ENCODE measurements around the gene SBK3. TPM values are rescaled to one million over a fixed set of nuclear protein-coding genes. Genes with fewer than 3 reads are reported as not detected.
"Not testable (repeated sequence)": the region's sequence is repeated elsewhere in the genome, so short reads cannot be mapped to it uniquely, and the experiment has no call there.

Gene SBK3
- total RNA-seq, 2 experiments from 2014 or later: not detected

- H3K9me3 Mint-ChIP-seq (ENCODE audit: insufficient read depth): no peaks in the 10 kb centered on the region
- CTCF ChIA-PET: interaction anchor here (0.9 to 1.5 kb wide), 2 partner anchors 33 to 132 kb away, joined by 3 to 6 read pairs; no protein-coding TSS in a partner anchor
- POLR2A ChIA-PET: interaction anchor here (1.1 kb wide), 1 partner anchor 99 kb away, joined by 3 read pairs; the partner anchor contains the start of gene ZNF524
- H3K27me3 Mint-ChIP-seq (ENCODE audit: low read depth): no peaks in the 10 kb centered on the region
- peaks cover 15% of the 10 kb centered on the region for H3K4me1 Mint-ChIP-seq (ENCODE audit: low read depth)
- H3K27ac Mint-ChIP-seq: no peak overlapping the region
- H3K36me3 Mint-ChIP-seq (ENCODE audit: low read depth): peaks cover 8% of the 10 kb centered on the region
- no peak for DNase-seq
- no peak overlapping the region for H3K4me3 Mint-ChIP-seq
- ATAC-seq: no peak
Measured at GRCh38 chr19:55500368-55500952, 44.9 kb downstream of the SBK3 start.

- Mint-ChIP-seq H3K27me3 (ENCODE audit: low read depth) (no peaks in the 10 kb centered on the region), H3K9me3 (ENCODE audit: insufficient read depth) (no peaks in the 10 kb centered on the region), H3K36me3 (ENCODE audit: low read depth) (peaks cover 4% of the 10 kb centered on the region), H3K4me1 (ENCODE audit: low read depth) (peaks cover 9% of the 10 kb centered on the region), H3K27ac (no peak overlapping the region), H3K4me3 (no peak overlapping the region)
- ATAC-seq (no peak), DNase-seq (no peak)
- POLR2A ChIA-PET: interaction anchor here (1.0 kb wide), 1 partner anchor 14 kb away, joined by 3 read pairs; the partner anchor contains the start of gene NAT14
- CTCF ChIA-PET: no interaction called here
Measured at GRCh38 chr19:55498246-55498840, 47.0 kb downstream of the SBK3 start.

GRCh38 chr19:55497763-55498162 lies 47.6 kb downstream of the SBK3 start:
- H3K4me1 Mint-ChIP-seq (ENCODE audit: low read depth): peaks cover 5% of the 10 kb centered on the region
- CTCF ChIA-PET: no interaction called here
- H3K27ac Mint-ChIP-seq: no peak overlapping the region
- no peaks in the 10 kb centered on the region for H3K27me3 Mint-ChIP-seq (ENCODE audit: low read depth)
- no peaks in the 10 kb centered on the region for H3K9me3 Mint-ChIP-seq (ENCODE audit: insufficient read depth)
- ATAC-seq (no peak), DNase-seq (no peak)
- H3K4me3 Mint-ChIP-seq: no peak overlapping the region
- POLR2A ChIA-PET: no interaction called here
- no peaks in the 10 kb centered on the region for H3K36me3 Mint-ChIP-seq (ENCODE audit: low read depth)

GRCh38 chr19:55496820-55497219 lies 48.5 kb downstream of the SBK3 start:
- DNase-seq; ATAC-seq; H3K36me3 Mint-ChIP-seq (ENCODE audit: low read depth); H3K4me1 Mint-ChIP-seq (ENCODE audit: low read depth); H3K27me3 Mint-ChIP-seq (ENCODE audit: low read depth); H3K27ac Mint-ChIP-seq; H3K9me3 Mint-ChIP-seq (ENCODE audit: insufficient read depth); H3K4me3 Mint-ChIP-seq: not testable (repeated sequence)
- ChIA-PET POLR2A (interaction anchor here (0.6 kb wide), 1 partner anchor 52 kb away, joined by 3 read pairs; no protein-coding TSS in a partner anchor), CTCF (interaction anchor here (4.6 kb wide), 1 partner anchor 30 kb away, joined by 16 read pairs; no protein-coding TSS in a partner anchor)

GRCh38 chr19:55495646-55496349 lies 49.5 kb downstream of the SBK3 start:
- no peaks in the 10 kb centered on the region for H3K9me3 Mint-ChIP-seq (ENCODE audit: insufficient read depth)
- H3K27ac Mint-ChIP-seq: no peak overlapping the region
- no peaks in the 10 kb centered on the region for H3K4me1 Mint-ChIP-seq (ENCODE audit: low read depth)
- no peaks in the 10 kb centered on the region for H3K36me3 Mint-ChIP-seq (ENCODE audit: low read depth)
- DNase-seq: no peak
- CTCF ChIA-PET: interaction anchor here (4.6 to 5.6 kb wide), 2 partner anchors 9 to 29 kb away, joined by 16 to 39 read pairs; no protein-coding TSS in a partner anchor
- POLR2A ChIA-PET: no interaction called here
- H3K4me3 Mint-ChIP-seq: no peak overlapping the region
- H3K27me3 Mint-ChIP-seq (ENCODE audit: low read depth): no peaks in the 10 kb centered on the region
- ATAC-seq: no peak

GRCh38 chr19:55494172-55494761 lies 51.1 kb downstream of the SBK3 start:
- Mint-ChIP-seq H3K27ac (peak overlapping the region; percentile 23), H3K36me3 (ENCODE audit: low read depth) (no peaks in the 10 kb centered on the region), H3K27me3 (ENCODE audit: low read depth) (no peaks in the 10 kb centered on the region), H3K4me1 (ENCODE audit: low read depth) (no peaks in the 10 kb centered on the region), H3K4me3 (no peak overlapping the region), H3K9me3 (ENCODE audit: insufficient read depth) (no peaks in the 10 kb centered on the region)
- DNase-seq (no peak), ATAC-seq (peak; percentile 49)
- ChIA-PET POLR2A (interaction anchor here (1.3 kb wide), 1 partner anchor 17 kb away, joined by 3 read pairs; no protein-coding TSS in a partner anchor), CTCF (interaction anchor here (4.6 to 5.6 kb wide), 2 partner anchors 10 to 27 kb away, joined by 16 to 39 read pairs; no protein-coding TSS in a partner anchor)

GRCh38 chr19:55493645-55494171 lies 51.6 kb downstream of the SBK3 start:
- ChIA-PET CTCF (interaction anchor here (4.6 to 5.6 kb wide), 2 partner anchors 11 to 27 kb away, joined by 16 to 39 read pairs; no protein-coding TSS in a partner anchor), POLR2A (interaction anchor here (1.3 kb wide), 1 partner anchor 17 kb away, joined by 3 read pairs; no protein-coding TSS in a partner anchor)
- Mint-ChIP-seq H3K4me1 (ENCODE audit: low read depth) (no peaks in the 10 kb centered on the region), H3K9me3 (ENCODE audit: insufficient read depth) (no peaks in the 10 kb centered on the region), H3K27me3 (ENCODE audit: low read depth) (no peaks in the 10 kb centered on the region), H3K27ac (no peak overlapping the region), H3K4me3 (no peak overlapping the region), H3K36me3 (ENCODE audit: low read depth) (no peaks in the 10 kb centered on the region)
- DNase-seq: no peak
- ATAC-seq: no peak

GRCh38 chr19:55493052-55493644 lies 52.2 kb downstream of the SBK3 start:
- POLR2A ChIA-PET: interaction anchor here (1.3 kb wide), 1 partner anchor 16 kb away, joined by 3 read pairs; no protein-coding TSS in a partner anchor

GRCh38 chr19:55492362-55492944 lies 52.9 kb downstream of the SBK3 start:
- Mint-ChIP-seq H3K27me3 (ENCODE audit: low read depth) (no peaks in the 10 kb centered on the region), H3K4me3 (no peak overlapping the region), H3K9me3 (ENCODE audit: insufficient read depth) (no peaks in the 10 kb centered on the region), H3K36me3 (ENCODE audit: low read depth) (no peaks in the 10 kb centered on the region), H3K27ac (no peak overlapping the region), H3K4me1 (ENCODE audit: low read depth) (peaks cover 2% of the 10 kb centered on the region)
- ATAC-seq (no peak), DNase-seq (no peak)
- ChIA-PET CTCF (interaction anchor here (5.6 kb wide), 1 partner anchor 12 kb away, joined by 39 read pairs; no protein-coding TSS in a partner anchor), POLR2A (interaction anchor here (0.6 kb wide), 1 partner anchor 212 kb away, joined by 3 read pairs; no protein-coding TSS in a partner anchor)

More at GRCh38 chr19:55493052-55493644, 52.2 kb downstream of the SBK3 start:
- Mint-ChIP-seq H3K27me3 (ENCODE audit: low read depth) (no peaks in the 10 kb centered on the region), H3K4me3 (no peak overlapping the region), H3K36me3 (ENCODE audit: low read depth) (no peaks in the 10 kb centered on the region), H3K9me3 (ENCODE audit: insufficient read depth) (no peaks in the 10 kb centered on the region), H3K4me1 (ENCODE audit: low read depth) (no peaks in the 10 kb centered on the region), H3K27ac (no peak overlapping the region)
- CTCF ChIA-PET: interaction anchor here (4.6 to 5.6 kb wide), 2 partner anchors 11 to 26 kb away, joined by 16 to 39 read pairs; no protein-coding TSS in a partner anchor
- no peak for DNase-seq
- no peak for ATAC-seq

- H3K4me1 Mint-ChIP-seq (ENCODE audit: low read depth): peaks cover 7% of the 10 kb centered on the region
- ChIA-PET POLR2A (no interaction called here), CTCF (interaction anchor here (5.6 kb wide), 1 partner anchor 13 kb away, joined by 39 read pairs; no protein-coding TSS in a partner anchor)
- H3K4me3 Mint-ChIP-seq: no peak overlapping the region
- no peak overlapping the region for H3K27ac Mint-ChIP-seq
- ATAC-seq (no peak), DNase-seq (no peak)
- no peaks in the 10 kb centered on the region for H3K27me3 Mint-ChIP-seq (ENCODE audit: low read depth)
- no peaks in the 10 kb centered on the region for H3K9me3 Mint-ChIP-seq (ENCODE audit: insufficient read depth)
- no peaks in the 10 kb centered on the region for H3K36me3 Mint-ChIP-seq (ENCODE audit: low read depth)
Measured at GRCh38 chr19:55491546-55492360, 53.6 kb downstream of the SBK3 start.

All from activated CD8-positive, alpha-beta T cell treated with anti-CD3 and anti-CD28 coated beads, Interleukin-2, amount 10 ng/mL, durations not matched to agents 7 days and 5 days (primary cell).